ENCODE measurements around the gene COL20A1. TPM values are rescaled to one million over a fixed set of nuclear protein-coding genes. Genes with fewer than 3 reads are reported as not detected.

Gene COL20A1
- polyA plus RNA-seq, 2 of the 4 experiments (the other 2 are of a cell fraction) = 0.21 to 0.93 TPM

GRCh38 chr20:63346131-63347080 is 53.4 kb downstream of the COL20A1 start:
- Histone ChIP-seq H3K4me3 (no peak overlapping the region), H3K27ac (no peak overlapping the region), H3K4me2 (no peak overlapping the region), H3K9me3 (no peaks in the 10 kb centered on the region), H3K4me1 (no peaks in the 10 kb centered on the region)
- POLR2A ChIA-PET = no interaction called here
- ATAC-seq (no peak; a peak in 2 of 6 replicates), DNase-seq (ENCODE audit: low read depth in 1 of 2, low spot score in 1 of 2) (no peak), FAIRE-seq (no peak)
- CTCF ChIA-PET = interaction anchor here (0.6 to 1.8 kb wide), 9 partner anchors 9 to 180 kb away, joined by 3 to 7 read pairs (median 3); no protein-coding TSS in a partner anchor
- 69% methylated on average over 34 of the region's 50 CpGs for WGBS (ENCODE audit: missing lambda C conversion rate)
- TF ChIP-seq RCOR1 (IDR thresholded peaks at IDR 0.05; ENCODE audit: low read depth, low read length) = no peak
- no peak for TF ChIP-seq CHD4 (IDR thresholded peaks at IDR 0.05; ENCODE audit: borderline replicate concordance)
- TF ChIP-seq E2F6 (IDR thresholded peaks at IDR 0.05; ENCODE audit: borderline replicate concordance, low read depth) = no peak
- no peak for TF ChIP-seq RAD21 (conservative IDR thresholded peaks at IDR 0.05 in 1 of 2, IDR thresholded peaks at IDR 0.05 in 1 of 2)
- no peak for TF ChIP-seq HOXB5 (CRISPR knock-in tag; IDR thresholded peaks at IDR 0.05)
- TF ChIP-seq ATOH8 (CRISPR knock-in tag; IDR thresholded peaks at IDR 0.05; ENCODE audit: low read depth) = no peak
- TF ChIP-seq USF2 (IDR thresholded peaks at IDR 0.05) = no peak
- TF ChIP-seq NR3C1 (IDR thresholded peaks at IDR 0.05) = no peak
- TF ChIP-seq MYC (IDR thresholded peaks at IDR 0.05; ENCODE audit: borderline replicate concordance, low read length) = no peak
- no peak for TF ChIP-seq PBX3 (IDR thresholded peaks at IDR 0.05)
- no peak for TF ChIP-seq PHF8 (IDR thresholded peaks at IDR 0.05; ENCODE audit: borderline replicate concordance, low read depth)
- no peak for TF ChIP-seq ZFP36 (IDR thresholded peaks at IDR 0.05; ENCODE audit: borderline replicate concordance, partially characterized antibody)
- TF ChIP-seq MAFK (IDR thresholded peaks at IDR 0.05; ENCODE audit: partially characterized antibody) = no peak

- no peak overlapping the region for H3K27ac ChIP-seq
- no peaks in the 10 kb centered on the region for H3K9me3 ChIP-seq
- H3K4me1 ChIP-seq = no peaks in the 10 kb centered on the region
- DNase-seq (ENCODE audit: low read depth in 1 of 2, low spot score in 1 of 2) = no peak
- H3K4me2 ChIP-seq = no peak overlapping the region
- TF ChIP-seq PHF8 (IDR thresholded peaks at IDR 0.05; ENCODE audit: borderline replicate concordance, low read depth) = no peak
- no peak for TF ChIP-seq RNF2 (IDR thresholded peaks at IDR 0.05; ENCODE audit: borderline replicate concordance, low read depth)
- TF ChIP-seq MYC (IDR thresholded peaks at IDR 0.05; ENCODE audit: borderline replicate concordance, low read length) = no peak
- TF ChIP-seq HMGXB4 (CRISPR knock-in tag; IDR thresholded peaks at IDR 0.05; ENCODE audit: borderline replicate concordance) = no peak
- TF ChIP-seq ZNF302 (CRISPR knock-in tag; IDR thresholded peaks at IDR 0.05) = no peak
- TF ChIP-seq FOSL2 (IDR thresholded peaks at IDR 0.05) = no peak
- TF ChIP-seq FOSL2 (CRISPR knock-in tag; IDR thresholded peaks at IDR 0.05) = no peak
- TF ChIP-seq POLR2A (IDR thresholded peaks at IDR 0.05; ENCODE audit: low read length) = no peak
- no peak for TF ChIP-seq CHD4 (IDR thresholded peaks at IDR 0.05; ENCODE audit: borderline replicate concordance)
- no peak for TF ChIP-seq MAX (IDR thresholded peaks at IDR 0.05)
- TF ChIP-seq FOSB (CRISPR knock-in tag; IDR thresholded peaks at IDR 0.05) = no peak
- TF ChIP-seq RCOR1 (IDR thresholded peaks at IDR 0.05; ENCODE audit: low read depth, low read length) = no peak
- TF ChIP-seq CBX8 (IDR thresholded peaks at IDR 0.05) = no peak
- no peak for FAIRE-seq
- POLR2A ChIA-PET = no interaction called here
- no peak overlapping the region for H3K4me3 ChIP-seq
- ATAC-seq = no peak
- WGBS (ENCODE audit: missing lambda C conversion rate) = 77% methylated on average over 27 of the region's 33 CpGs
- CTCF ChIA-PET = interaction anchor here (0.6 to 1.8 kb wide), 6 partner anchors 8 to 149 kb away, joined by 3 to 7 read pairs (median 3); no protein-coding TSS in a partner anchor
Observed at GRCh38 chr20:63347081-63347741, 54.2 kb downstream of the COL20A1 start.

Data from A549 (cell line).